Keratinocyte (primary cell): ENCODE results near the gene ARL15. TPM values are rescaled to one million over a fixed set of nuclear protein-coding genes. Genes with fewer than 3 reads are reported as not detected.
"Not testable (repeated sequence)": the region's sequence is repeated elsewhere in the genome, so short reads cannot be mapped to it uniquely, and the experiment has no call there.

Experiments used
- DNase-seq: peaks from one replicate; pipeline ENCODE4 v3.0.0-alpha.2; 2011; ENCODE audit warnings: low read depth, missing footprints, low spot score
- FAIRE-seq: peaks from 2 replicates; lab custom pipeline; 2011; peaks lifted over from hg19 to GRCh38; lab: Jason Lieb, UNC
- H2AFZ ChIP-seq: 2 replicates; pipeline ENCODE4 v1.6.0; 2012; ENCODE audit warnings: low read length, control low read depth, inconsistent platforms; ENCODE audit not compliant: control insufficient read depth
- H3K27ac ChIP-seq: 2 replicates; pipeline ENCODE4 v1.5.1; 2011; ENCODE audit warnings: low read length; ENCODE audit not compliant: control insufficient read depth, insufficient read depth
- H3K27me3 ChIP-seq: 3 replicates; pipeline ENCODE4 v1.6.0; 2011; ENCODE audit warnings: low read length; ENCODE audit not compliant: control insufficient read depth, insufficient read depth; ENCODE audit errors: extremely low read depth
- H3K36me3 ChIP-seq, 2 experiments: 2 replicates in 1 of 2; 3 replicates in 1 of 2; pipeline ENCODE4 v1.5.1; 2011; ENCODE audit warnings: low read length in 2 of 2, mild to moderate bottlenecking in 1 of 2; ENCODE audit not compliant: control insufficient read depth in 2 of 2, insufficient read depth in 2 of 2; ENCODE audit errors: extremely low read depth in 1 of 2
- H3K4me1 ChIP-seq: 3 replicates; pipeline ENCODE4 v1.5.1; 2011; ENCODE audit warnings: low read length; ENCODE audit not compliant: control insufficient read depth, insufficient read depth; ENCODE audit errors: extremely low read depth
- H3K4me2 ChIP-seq: 3 replicates; pipeline ENCODE4 v1.6.0; 2011; ENCODE audit warnings: low read depth, low read length; ENCODE audit not compliant: control insufficient read depth, insufficient read depth; ENCODE audit errors: extremely low read depth
- H3K4me3 ChIP-seq, 3 experiments: fragments of 200-600 bp in 1 of 3; sonication (generic) in 1 of 3; 2 replicates in 2 of 3; 3 replicates in 1 of 3; pipeline ENCODE4 v1.5.1; 2011 to 2016; ENCODE audit warnings: low read length in 3 of 3, mild to moderate bottlenecking in 3 of 3, control low read depth in 2 of 3, inconsistent platforms in 1 of 3, low read depth in 1 of 3, mixed read lengths in 1 of 3, mixed run types in 1 of 3, moderate library complexity in 1 of 3; ENCODE audit not compliant: control insufficient read depth in 2 of 3, insufficient read depth in 2 of 3; ENCODE audit errors: extremely low read depth in 1 of 3
- H3K79me2 ChIP-seq: 2 replicates; pipeline ENCODE4 v1.6.0; 2012; ENCODE audit warnings: low read length; ENCODE audit not compliant: control insufficient read depth, insufficient read depth
- H3K9ac ChIP-seq: 3 replicates; pipeline ENCODE4 v1.6.0; 2011; ENCODE audit warnings: low read length; ENCODE audit not compliant: control insufficient read depth, insufficient read depth; ENCODE audit errors: extremely low read depth
- H3K9me1 ChIP-seq: 3 replicates; pipeline ENCODE4 v1.6.0; 2011; ENCODE audit warnings: low read length; ENCODE audit not compliant: control insufficient read depth, insufficient read depth; ENCODE audit errors: extremely low read depth
- H3K9me3 ChIP-seq: 2 replicates; pipeline ENCODE4 v1.5.1; 2012; ENCODE audit warnings: low read depth, low read length; ENCODE audit not compliant: control insufficient read depth
- H4K20me1 ChIP-seq: 3 replicates; pipeline ENCODE4 v1.6.0; 2011; ENCODE audit warnings: low read length; ENCODE audit not compliant: control insufficient read depth, insufficient read depth; ENCODE audit errors: extremely low read depth
- EZH2 ChIP-seq: IDR thresholded peaks from one replicate; pipeline ENCODE4 v1.6.1; 2012; ENCODE audit warnings: inconsistent platforms, mild to moderate bottlenecking, low read length, moderate library complexity
- dilution Hi-C: fragments of 300-500 bp; cut with MboI; formaldehyde crosslinking; loops from one replicate; pipeline ENCODE4 v1.7.0; 2020; ENCODE audit warnings: low sequenced_read_pairs; ENCODE audit not compliant: extremely low pct_ligation_motif_present
- polyA plus RNA-seq, 5 experiments: library from polyadenylated mRNA; depleted of rRNA in 3 of 5; stranded (reverse) in 3 of 5; stranded (forward) in 1 of 5; unstranded in 1 of 5; fragments of >200 nt; gene quantifications; 1 replicate in 1 of 5; 2 replicates in 3 of 5; 3 replicates in 1 of 5; pipeline versions ENCODE4 v1.2.1 to v1.2.3, GENCODE V29; 2011 to 2012; ENCODE audit warnings: missing spikeins in 2 of 5, low read depth in 1 of 5, low replicate concordance in 1 of 5
- TF ChIP-seq, protein P1 (sequence below), 3 experiments: IDR thresholded peaks in 1 of 3; conservative IDR thresholded peaks in 1 of 3; optimal IDR thresholded peaks in 1 of 3; 2 replicates in 2 of 3; 3 replicates in 1 of 3; pipeline versions ENCODE3 to v1.5.1; 2011; ENCODE audit warnings: low read length in 3 of 3, mild to moderate bottlenecking in 3 of 3, moderate library complexity in 2 of 3, control low read depth in 1 of 3, inconsistent platforms in 1 of 3; ENCODE audit not compliant: insufficient read depth in 2 of 3; ENCODE audit errors: extremely low read depth in 1 of 3

ARL15 gene
- polyA plus RNA-seq, 1 donor (not counting 4 experiments of a cell fraction or from before 2014, with no cell fraction given), result 19.7 TPM

DNA sequence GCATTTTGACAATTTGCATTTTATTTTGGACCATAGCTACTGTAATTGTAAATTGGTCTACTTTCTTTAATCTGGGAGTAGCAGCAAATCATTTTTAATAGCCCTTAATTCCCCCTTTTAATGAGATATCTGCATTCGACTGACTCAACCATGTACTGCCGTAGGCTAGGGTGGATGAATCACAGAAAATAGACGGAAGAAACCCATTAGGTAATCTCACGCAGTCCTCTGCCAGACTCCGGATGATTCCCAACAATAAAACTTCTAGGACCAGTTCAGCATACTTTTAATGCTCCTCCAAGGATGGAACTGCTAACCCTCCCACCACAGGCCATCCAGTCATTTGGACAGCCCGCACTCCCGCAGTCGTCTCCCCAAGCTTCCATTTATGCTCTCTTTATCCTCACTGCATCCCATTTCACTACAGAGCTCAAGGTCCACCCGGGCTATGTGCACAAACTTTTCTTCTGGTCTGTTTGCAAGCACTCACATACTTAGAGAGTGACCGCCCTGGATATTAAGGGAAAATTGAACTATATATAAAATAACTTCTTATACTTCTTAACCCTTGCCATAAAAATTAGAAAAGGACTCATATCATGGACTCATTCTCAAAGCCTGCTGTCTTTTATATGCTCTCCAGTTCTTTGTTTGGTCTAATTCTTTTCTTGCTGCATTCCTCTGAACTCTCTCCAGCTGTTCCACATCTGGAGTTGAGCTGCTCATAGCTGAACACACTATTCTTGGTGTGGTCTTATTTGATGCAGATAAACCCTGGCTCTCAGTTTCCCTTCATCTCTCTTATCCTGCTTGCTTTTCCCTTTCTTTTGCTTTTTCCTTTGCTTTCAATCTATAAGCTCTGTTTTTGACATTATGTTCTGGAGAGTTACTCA, 326.6 kb downstream of the ARL15 start:
- Histone ChIP-seq H3K27me3 (no peaks in the 10 kb centered on the region), H3K4me3 (no peak overlapping the region), H3K9me3 (no peaks in the 10 kb centered on the region), H2AFZ (no peak overlapping the region), H3K4me2 (peak overlapping the region; percentile 20), H3K4me1 (peaks cover 10% of the 10 kb centered on the region), H3K79me2 (no peaks in the 10 kb centered on the region), H3K9me1 (no peaks in the 10 kb centered on the region), H3K9ac (no peak overlapping the region), H3K27ac (no peak overlapping the region), H4K20me1 (no peaks in the 10 kb centered on the region), H3K36me3 (no peaks in the 10 kb centered on the region)
- DNase-seq, result peak; percentile 5
- TF ChIP-seq, protein P1, sequence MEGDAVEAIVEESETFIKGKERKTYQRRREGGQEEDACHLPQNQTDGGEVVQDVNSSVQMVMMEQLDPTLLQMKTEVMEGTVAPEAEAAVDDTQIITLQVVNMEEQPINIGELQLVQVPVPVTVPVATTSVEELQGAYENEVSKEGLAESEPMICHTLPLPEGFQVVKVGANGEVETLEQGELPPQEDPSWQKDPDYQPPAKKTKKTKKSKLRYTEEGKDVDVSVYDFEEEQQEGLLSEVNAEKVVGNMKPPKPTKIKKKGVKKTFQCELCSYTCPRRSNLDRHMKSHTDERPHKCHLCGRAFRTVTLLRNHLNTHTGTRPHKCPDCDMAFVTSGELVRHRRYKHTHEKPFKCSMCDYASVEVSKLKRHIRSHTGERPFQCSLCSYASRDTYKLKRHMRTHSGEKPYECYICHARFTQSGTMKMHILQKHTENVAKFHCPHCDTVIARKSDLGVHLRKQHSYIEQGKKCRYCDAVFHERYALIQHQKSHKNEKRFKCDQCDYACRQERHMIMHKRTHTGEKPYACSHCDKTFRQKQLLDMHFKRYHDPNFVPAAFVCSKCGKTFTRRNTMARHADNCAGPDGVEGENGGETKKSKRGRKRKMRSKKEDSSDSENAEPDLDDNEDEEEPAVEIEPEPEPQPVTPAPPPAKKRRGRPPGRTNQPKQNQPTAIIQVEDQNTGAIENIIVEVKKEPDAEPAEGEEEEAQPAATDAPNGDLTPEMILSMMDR (optimal IDR thresholded peaks at IDR 0.05 in 1 of 3, IDR thresholded peaks at IDR 0.05 in 1 of 3, conservative IDR thresholded peaks at IDR 0.05 in 1 of 3; ENCODE audit: extremely low read depth in 1 of 3, insufficient read depth in 2 of 3, low read length in 3 of 3), result no peak
- TF ChIP-seq EZH2, result no peak
- dilution Hi-C loops, result no loop called here
- FAIRE-seq, result peak; percentile 98

DNA sequence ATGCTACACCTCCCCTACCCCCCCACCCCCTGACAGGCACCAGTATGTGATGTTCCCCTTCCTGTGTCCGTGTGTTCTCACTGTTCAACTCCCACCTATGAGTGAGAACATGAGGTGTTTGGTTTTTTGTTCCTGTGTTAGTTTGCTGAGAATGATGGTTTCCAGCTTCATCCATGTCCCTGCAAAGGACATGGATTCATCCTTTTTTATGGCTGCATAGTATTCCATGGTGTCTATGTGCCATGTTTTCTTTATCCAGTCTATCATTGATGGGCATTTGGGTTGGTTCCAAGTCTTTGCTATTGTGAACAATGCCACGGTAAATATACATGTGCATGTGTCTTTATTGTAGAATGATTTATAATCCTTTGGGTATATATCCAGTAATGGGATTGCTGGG, 328.1 kb downstream of the ARL15 start:
- DNase-seq, H2AFZ ChIP-seq, H3K4me3 ChIP-seq, H3K27ac ChIP-seq, H3K27me3 ChIP-seq, H3K79me2 ChIP-seq, H3K36me3 ChIP-seq, H3K9ac ChIP-seq, H3K9me1 ChIP-seq, H3K4me2 ChIP-seq, H4K20me1 ChIP-seq, dilution Hi-C loops, FAIRE-seq, H3K9me3 ChIP-seq: not testable (repeated sequence)
- H3K4me1 ChIP-seq, result peaks cover 10% of the 10 kb centered on the region
